HCT116 (cell line): ENCODE results near the gene R3HCC1L. TPM values are rescaled to one million over a fixed set of nuclear protein-coding genes. Genes with fewer than 3 reads are reported as not detected.
A peak's percentile ranks its signal among the peaks of the same experiment; 100 is the strongest.

Experiments used
- ATAC-seq: fragments of 200-7000 bp; cut with Tn5 transposase; 2 replicates; pipeline ENCODE4 v1.9.1; 2020; ENCODE audit warnings: mild to moderate bottlenecking, moderate library complexity
- BruUV-seq: library from RNA; stranded (reverse); fragments of 400-500 nt; replicated peaks from 2 replicates; lab custom pipeline; 2021; lab: Mats Ljungman, UMichigan
- CTCF ChIA-PET: fragments of 300-600 bp; sonication (Branson Sonifier 250); formaldehyde crosslinking; loops from one replicate; lab custom pipeline; 2021; ENCODE audit warnings: antibody characterized with exemption; lab: Charles Lee
- POLR2A ChIA-PET: fragments of 300-600, 350-600 bp; sonication (Branson Sonifier 250); formaldehyde crosslinking; loops from one replicate; lab custom pipeline; 2021; ENCODE audit warnings: antibody characterized with exemption; lab: Charles Lee
- RAD21 ChIA-PET, 2 experiments: fragments of 300-600 bp; sonication (Branson Sonifier 250); formaldehyde crosslinking; loops; one replicate each; lab custom pipeline; 2023; ENCODE audit warnings: low total read pairs in 2 of 2; ENCODE audit not compliant: uncharacterized antibody in 2 of 2, unreplicated experiment in 2 of 2, low non-redundant PET in 1 of 2; lab: Charles Lee
- DNase-seq: peaks from one replicate; pipeline ENCODE4 v3.0.0-alpha.2; 2010; ENCODE audit warnings: low read depth, low spot score
- H2AFZ ChIP-seq: fragments of 200-600 bp; shearing (Covaris generic), sonication (generic); 2 replicates; pipeline ENCODE4 v1.6.1; 2017; ENCODE audit warnings: low read depth, mixed run types, mixed read lengths, antibody characterized with exemption, low read length; ENCODE audit not compliant: poor library complexity, severe bottlenecking
- H3K27ac ChIP-seq: 2 replicates; pipeline ENCODE4 v1.5.1; 2012; ENCODE audit warnings: low read depth, low read length
- H3K27me3 ChIP-seq: fragments of 200-600 bp; sonication (generic); 2 replicates; pipeline ENCODE4 v1.6.1; 2016; ENCODE audit warnings: mixed run types, low read length, mixed read lengths; ENCODE audit not compliant: insufficient read depth
- H3K36me3 ChIP-seq, 2 experiments: fragments of 200-500 bp in 1 of 2; fragments of 200-600 bp in 1 of 2; sonication (Bioruptor generic) in 1 of 2; sonication (generic) in 1 of 2; 2 replicates each; pipeline versions ENCODE4 v1.5.1 to v1.6.1; 2014 to 2016; ENCODE audit warnings: low read length in 2 of 2, inconsistent platforms in 1 of 2, mixed read lengths in 1 of 2, mixed run types in 1 of 2; ENCODE audit not compliant: insufficient read depth in 2 of 2, control insufficient read depth in 1 of 2
- H3K4me1 ChIP-seq, 2 experiments: fragments of 200-600 bp in 1 of 2; sonication (generic) in 1 of 2; 2 replicates each; pipeline versions ENCODE4 v1.5.1 to v1.6.1; 2012 to 2017; ENCODE audit warnings: low read length in 2 of 2, inconsistent platforms in 1 of 2, mild to moderate bottlenecking in 1 of 2, mixed read lengths in 1 of 2, mixed run types in 1 of 2, moderate library complexity in 1 of 2; ENCODE audit not compliant: insufficient read depth in 2 of 2, control insufficient read depth in 1 of 2
- H3K4me2 ChIP-seq: fragments of 200-600 bp; sonication (generic); 2 replicates; pipeline ENCODE4 v1.6.1; 2017; ENCODE audit warnings: mixed run types, low read length, mixed read lengths
- H3K4me3 ChIP-seq, 2 experiments: fragments of 200-600 bp in 1 of 2; sonication (generic) in 1 of 2; replicated peaks in 1 of 2; 2 replicates each; pipeline ENCODE4 v1.5.1; 2011 to 2016; ENCODE audit warnings: low read length in 2 of 2, control low read depth in 1 of 2, low read depth in 1 of 2, mild to moderate bottlenecking in 1 of 2, mixed read lengths in 1 of 2, mixed run types in 1 of 2
- H3K79me2 ChIP-seq: fragments of 200-600 bp; sonication (generic); 2 replicates; pipeline ENCODE4 v1.6.1; 2017; ENCODE audit warnings: mild to moderate bottlenecking, mixed run types, low read length, moderate library complexity, mixed read lengths; ENCODE audit not compliant: insufficient read depth
- H3K9ac ChIP-seq: fragments of 200-600 bp; sonication (generic); 2 replicates; pipeline ENCODE4 v1.6.1; 2016; ENCODE audit warnings: low read length, mixed read lengths
- H3K9me2 ChIP-seq: fragments of 200-600 bp; sonication (generic), shearing (Covaris generic); 2 replicates; pipeline ENCODE4 v1.6.1; 2017; ENCODE audit warnings: mixed run types, mild to moderate bottlenecking, moderate library complexity; ENCODE audit not compliant: insufficient read depth
- H3K9me3 ChIP-seq, 2 experiments: fragments of 200-500 bp in 1 of 2; fragments of 200-600 bp in 1 of 2; sonication (Bioruptor generic) in 1 of 2; sonication (generic) in 1 of 2; 2 replicates each; pipeline ENCODE4 v1.6.1; 2014 to 2017; ENCODE audit warnings: low read length in 2 of 2, mixed read lengths in 2 of 2, inconsistent platforms in 1 of 2, low read depth in 1 of 2, mild to moderate bottlenecking in 1 of 2, mixed run types in 1 of 2, moderate library complexity in 1 of 2; ENCODE audit not compliant: control insufficient read depth in 1 of 2, insufficient read depth in 1 of 2
- H4K20me1 ChIP-seq: fragments of 200-600 bp; sonication (generic), shearing (Covaris generic); 2 replicates; pipeline ENCODE4 v1.6.1; 2017; ENCODE audit warnings: mixed run types, mild to moderate bottlenecking, moderate library complexity; ENCODE audit not compliant: insufficient read depth
- CEBPB ChIP-seq: IDR thresholded peaks from 2 replicates; pipeline ENCODE4 v1.6.1; 2012; ENCODE audit warnings: low read depth
- EZH2 ChIP-seq: fragments of 200-600 bp; sonication (generic); IDR thresholded peaks from 2 replicates; pipeline ENCODE4 v1.6.1; 2017; ENCODE audit warnings: antibody characterized with exemption, mixed run types
- JUND ChIP-seq: IDR thresholded peaks from 2 replicates; pipeline ENCODE4 v1.6.1; 2012
- POLR2A ChIP-seq: IDR thresholded peaks from 2 replicates; pipeline ENCODE4 v1.7.0; 2011; ENCODE audit warnings: borderline replicate concordance; ENCODE audit not compliant: insufficient read depth, insufficient read length; ENCODE audit errors: extremely low read depth
- REST ChIP-seq: IDR thresholded peaks from 2 replicates; pipeline ENCODE4 v1.6.1; 2012; ENCODE audit warnings: low read depth
- SIN3A ChIP-seq: IDR thresholded peaks from 2 replicates; pipeline ENCODE4 v1.6.1; 2012; ENCODE audit warnings: low read depth
- SP1 ChIP-seq: IDR thresholded peaks from 2 replicates; pipeline ENCODE4 v1.6.1; 2012; ENCODE audit warnings: low read depth
- SRF ChIP-seq: IDR thresholded peaks from 2 replicates; pipeline ENCODE4 v1.6.1; 2012; ENCODE audit warnings: low read depth
- TCF7L2 ChIP-seq: IDR thresholded peaks from 2 replicates; pipeline ENCODE4 v1.7.0; 2011; ENCODE audit warnings: borderline replicate concordance, inconsistent platforms; ENCODE audit not compliant: insufficient read depth, insufficient read length; ENCODE audit errors: extremely low read depth
- ZBTB33 ChIP-seq: IDR thresholded peaks from 2 replicates; pipeline ENCODE4 v1.6.1; 2011; ENCODE audit warnings: mild to moderate bottlenecking, low read length, moderate library complexity; ENCODE audit not compliant: insufficient replicate concordance; ENCODE audit errors: extremely low read depth
- ZFX ChIP-seq: fragments of 450-650 bp; IDR thresholded peaks from 2 replicates; pipeline ENCODE4 v1.6.1; 2017
- ZNF274 ChIP-seq: fragments of 200-500 bp; sonication (Bioruptor generic); IDR thresholded peaks from 2 replicates; pipeline ENCODE4 v1.6.1; 2014; ENCODE audit warnings: mild to moderate bottlenecking, low read depth, low read length, inconsistent platforms
- intact Hi-C: fragments of 100-400 bp; cut with micrococcal nuclease; formaldehyde crosslinking; loops from 2 replicates; pipeline ENCODE4 v1.10.0; 2022
- total RNA-seq: library from RNA; stranded (reverse); gene quantifications from one replicate; pipeline ENCODE4 v1.2.1, GENCODE V29; 2021; ENCODE audit not compliant: unreplicated experiment

R3HCC1L gene
- total RNA-seq, 1 experiment from 2014 or later, result 9.3 TPM

- TF ChIP-seq ZBTB33 (no peak), CEBPB (no peak; the same call in 1 of the 2 replicates), ZNF274 (no peak), TCF7L2 (peak; percentile 9), SP1 (peak; percentile 80), POLR2A (peak; percentile 71), ZFX (peak; percentile 74)
These were observed at the start of gene R3HCC1L (continued) for GRCh38 chr10:98134431-98135221.

- no TSS peak for BruUV-seq
- CTCF ChIA-PET, result no interaction called here
- peaks cover 58% of the 10 kb centered on the region for H3K27me3 ChIP-seq
These were observed 49.2 kb upstream of the R3HCC1L start for GRCh38 chr10:98085238-98085637.

More at GRCh38 chr10:98085238-98085637, 49.2 kb upstream of the R3HCC1L start:
- Histone ChIP-seq H3K36me3 (no peaks in the 10 kb centered on the region), H2AFZ (no peak overlapping the region), H3K27ac (no peak overlapping the region), H3K9me2 (no peaks in the 10 kb centered on the region), H3K4me2 (no peak overlapping the region), H3K9ac (no peak overlapping the region), H3K9me3 (no peaks in the 10 kb centered on the region), H3K4me1 (no peaks in the 10 kb centered on the region), H4K20me1 (no peaks in the 10 kb centered on the region), H3K79me2 (no peaks in the 10 kb centered on the region), H3K4me3 (no peak overlapping the region)
- intact Hi-C loops, result no loop called here
- ChIA-PET RAD21 (no interaction called here), POLR2A (no interaction called here)
- TF ChIP-seq SIN3A, result no peak
- no peak for TF ChIP-seq JUND
- TF ChIP-seq SRF, result no peak
- TF ChIP-seq POLR2A, result no peak
- no peak for TF ChIP-seq EZH2
- no peak for TF ChIP-seq REST
- TF ChIP-seq ZBTB33, result no peak
- DNase-seq (no peak), ATAC-seq (no peak)
